GM04504 (cell line): ENCODE results near the gene GLCCI1.

Source experiments
- DNase-seq: peaks from one replicate; pipeline ENCODE4 v3.0.0-alpha.2; 2012; ENCODE audit warnings: low read depth

GLCCI1 gene

GRCh38 chr7:7968544-7969305 is at the start of gene GLCCI1:
Gene GLCCI1 (plus strand): TSS chr7:7968796. CDS start chr7:7969351, 555 bp downstream.
- peak; percentile 90 for DNase-seq

- no peak for DNase-seq
These were observed 49.1 kb upstream of the GLCCI1 start for GRCh38 chr7:7919449-7919945.

- no peak for DNase-seq
These were observed 48.5 kb upstream of the GLCCI1 start for GRCh38 chr7:7920056-7920455.

GRCh38 chr7:7920481-7920880 is 48.1 kb upstream of the GLCCI1 start:
- DNase-seq, result no peak

GRCh38 chr7:7921830-7922229 is 46.8 kb upstream of the GLCCI1 start:
- no peak for DNase-seq

GRCh38 chr7:7922684-7923385 is 45.8 kb upstream of the GLCCI1 start:
- no peak for DNase-seq

GRCh38 chr7:7923818-7924217 is 44.8 kb upstream of the GLCCI1 start:
- DNase-seq, result no peak

- DNase-seq, result no peak
These were observed 44.3 kb upstream of the GLCCI1 start for GRCh38 chr7:7924303-7924702.

- no peak for DNase-seq
These were observed 37.0 kb upstream of the GLCCI1 start for GRCh38 chr7:7931626-7932025.

- DNase-seq, result no peak
These were observed 36.0 kb upstream of the GLCCI1 start for GRCh38 chr7:7932553-7932952.

GRCh38 chr7:7933915-7934526 is 34.6 kb upstream of the GLCCI1 start:
- no peak for DNase-seq

- no peak for DNase-seq
These were observed 33.7 kb upstream of the GLCCI1 start for GRCh38 chr7:7934945-7935344.

GRCh38 chr7:7938471-7938870 is 30.1 kb upstream of the GLCCI1 start:
- no peak for DNase-seq

- no peak for DNase-seq
These were observed 24.6 kb upstream of the GLCCI1 start for GRCh38 chr7:7943951-7944350.

- DNase-seq, result no peak
These were observed 23.8 kb upstream of the GLCCI1 start for GRCh38 chr7:7944619-7945282.

GRCh38 chr7:7946486-7946885 is 22.1 kb upstream of the GLCCI1 start:
- no peak for DNase-seq

- no peak for DNase-seq
These were observed 20.4 kb upstream of the GLCCI1 start for GRCh38 chr7:7948232-7948631.

GRCh38 chr7:7953806-7954205 is 14.8 kb upstream of the GLCCI1 start:
- DNase-seq, result no peak

- peak; percentile 24 for DNase-seq
These were observed 12.0 kb upstream of the GLCCI1 start for GRCh38 chr7:7956531-7957128.

GRCh38 chr7:7957513-7957912 is 11.1 kb upstream of the GLCCI1 start:
- no peak for DNase-seq

GRCh38 chr7:7959979-7960670 is 8.5 kb upstream of the GLCCI1 start:
- no peak for DNase-seq
